Measurements from ENCODE around the gene SLC6A15.

DNA sequence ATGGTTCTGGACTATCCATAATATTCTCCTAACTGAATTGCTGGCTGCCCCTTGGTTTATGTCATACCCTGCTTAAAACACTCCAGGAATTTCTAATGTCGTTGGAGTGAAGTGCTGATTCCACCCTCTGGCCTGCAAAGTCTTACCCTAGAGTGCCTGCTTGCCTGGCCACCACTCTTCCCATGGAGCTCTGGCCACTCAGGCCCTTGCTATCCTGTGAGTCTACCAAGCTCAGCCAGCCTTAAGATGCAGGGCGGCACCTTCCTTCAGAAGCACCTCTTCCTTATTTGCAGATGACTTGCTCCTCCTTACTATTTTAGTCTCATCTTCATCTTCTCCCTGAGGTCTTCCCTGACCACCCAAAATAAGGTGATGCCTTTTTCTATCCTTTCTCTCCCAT, 35.3 kb downstream of the SLC6A15 start:
- TF ChIP-seq POLR2AphosphoS5 (IDR thresholded peaks at IDR 0.05; ENCODE audit: low read depth) (no peak), CTCF (IDR thresholded peaks at IDR 0.05; ENCODE audit: insufficient read depth, low read length) (no peak), GABPA (IDR thresholded peaks at IDR 0.05; ENCODE audit: low read depth) (no peak)
